GM12878 (cell line): Measurements from ENCODE around the gene ABHD17A.

ENCODE experiments used
- BHLHE40 ChIP-seq, 2 experiments: fragments of 450-650 bp in 1 of 2; IDR thresholded peaks; 2 replicates each; pipeline ENCODE4 v1.6.1; 2011 to 2017; ENCODE audit warnings: low read depth in 2 of 2, borderline replicate concordance in 1 of 2, improper control_type of control experiment in 1 of 2, low read length in 1 of 2, mild to moderate bottlenecking in 1 of 2
- CREB1 ChIP-seq: IDR thresholded peaks from 2 replicates; pipeline ENCODE4 v1.6.1; 2012; ENCODE audit warnings: low read depth, mild to moderate bottlenecking, inconsistent platforms
- CTCF ChIP-seq, 3 experiments: IDR thresholded peaks in 2 of 3; conservative IDR thresholded peaks in 1 of 3; 2 replicates each; pipeline ENCODE4 v1.5.1; 2011; ENCODE audit warnings: low read depth in 3 of 3, low read length in 3 of 3, mild to moderate bottlenecking in 3 of 3, control low read depth in 2 of 3, moderate library complexity in 2 of 3, inconsistent platforms in 1 of 3, mixed read lengths in 1 of 3; ENCODE audit not compliant: control insufficient read depth in 2 of 3, insufficient read depth in 1 of 3; ENCODE audit errors: extremely low read depth in 1 of 3
- EGR1 ChIP-seq, 2 experiments: IDR thresholded peaks; 1 replicate in 1 of 2; 2 replicates in 1 of 2; pipeline ENCODE4 v1.6.1; 2011 to 2012; ENCODE audit warnings: low read depth in 2 of 2, low read length in 2 of 2, borderline replicate concordance in 1 of 2, mild to moderate bottlenecking in 1 of 2, moderate library complexity in 1 of 2
- FOXK2 ChIP-seq: fragments of 450-650 bp; IDR thresholded peaks from 2 replicates; pipeline ENCODE4 v1.6.1; 2017; ENCODE audit warnings: mild to moderate bottlenecking, moderate library complexity
- GABPA ChIP-seq: IDR thresholded peaks from 2 replicates; pipeline ENCODE4 v1.6.1; 2014; ENCODE audit warnings: antibody characterized with exemption, low read depth, mild to moderate bottlenecking, inconsistent platforms
- LARP7 ChIP-seq: fragments of 450-650 bp; IDR thresholded peaks from 2 replicates; pipeline ENCODE4 v1.6.1; 2017; ENCODE audit warnings: mild to moderate bottlenecking
- NKRF ChIP-seq: fragments of 450-650 bp; conservative IDR thresholded peaks from 2 replicates; pipeline ENCODE4 v1.6.1; 2017; ENCODE audit warnings: mild to moderate bottlenecking, moderate library complexity
- NR2C1 ChIP-seq: fragments of 450-650 bp; IDR thresholded peaks from 2 replicates; pipeline ENCODE4 v1.6.1; 2017; ENCODE audit warnings: antibody characterized with exemption, mild to moderate bottlenecking, moderate library complexity
- POLR2A ChIP-seq: IDR thresholded peaks from 2 replicates; pipeline ENCODE4 v1.6.1; 2011; ENCODE audit warnings: low read depth, mild to moderate bottlenecking, low read length

DNA sequence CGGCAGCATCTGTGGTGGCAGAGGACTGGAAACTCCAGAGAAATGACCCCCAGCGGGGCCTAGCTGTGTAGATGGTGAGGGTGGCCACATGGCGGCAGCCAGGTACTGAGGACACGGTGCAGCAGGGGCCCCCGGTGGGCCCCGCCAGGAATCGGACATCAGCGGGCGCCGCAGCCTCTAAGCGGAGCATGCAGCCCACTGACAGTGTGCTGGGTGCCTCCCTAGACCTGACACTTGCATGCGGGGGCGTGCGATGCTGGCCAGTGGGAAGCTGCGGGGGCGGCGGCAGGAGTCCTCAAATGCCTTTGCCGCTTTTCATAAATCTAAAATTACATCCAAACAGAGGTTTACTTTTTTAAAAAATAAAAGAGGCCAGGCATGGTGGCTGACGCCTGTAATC is 36.0 kb upstream of the ABHD17A start:
- TF ChIP-seq CTCF (IDR thresholded peaks at IDR 0.05 in 2 of 3, conservative IDR thresholded peaks at IDR 0.05 in 1 of 3; ENCODE audit: control insufficient read depth in 2 of 3, extremely low read depth in 1 of 3, insufficient read depth in 1 of 3, low read depth in 3 of 3, low read length in 3 of 3) (no peak), GABPA (no peak), EGR1 (IDR thresholded peaks at IDR 0.05; ENCODE audit: borderline replicate concordance in 1 of 2, low read depth in 2 of 2, low read length in 2 of 2) (no peak), CREB1 (no peak), POLR2A (no peak), LARP7 (no peak), NR2C1 (no peak), FOXK2 (no peak), BHLHE40 (IDR thresholded peaks at IDR 0.05; ENCODE audit: borderline replicate concordance in 1 of 2, low read depth in 2 of 2, low read length in 1 of 2) (no peak), NKRF (no peak)
